Stimulated activated CD4-positive, alpha-beta T cell treated with anti-CD3 and anti-CD28 coated beads, Interleukin-15, amount 100 ng/mL, for 1 hour (primary cell): Measurements from ENCODE around the gene ARSG.

Experiments
- DNase-seq, 2 donors: peaks; one replicate each; pipeline ENCODE4 v3.0.0-alpha.2; 2020; ENCODE audit warnings: low read depth in 1 of 2, low spot score in 1 of 2

The ARSG gene

DNA sequence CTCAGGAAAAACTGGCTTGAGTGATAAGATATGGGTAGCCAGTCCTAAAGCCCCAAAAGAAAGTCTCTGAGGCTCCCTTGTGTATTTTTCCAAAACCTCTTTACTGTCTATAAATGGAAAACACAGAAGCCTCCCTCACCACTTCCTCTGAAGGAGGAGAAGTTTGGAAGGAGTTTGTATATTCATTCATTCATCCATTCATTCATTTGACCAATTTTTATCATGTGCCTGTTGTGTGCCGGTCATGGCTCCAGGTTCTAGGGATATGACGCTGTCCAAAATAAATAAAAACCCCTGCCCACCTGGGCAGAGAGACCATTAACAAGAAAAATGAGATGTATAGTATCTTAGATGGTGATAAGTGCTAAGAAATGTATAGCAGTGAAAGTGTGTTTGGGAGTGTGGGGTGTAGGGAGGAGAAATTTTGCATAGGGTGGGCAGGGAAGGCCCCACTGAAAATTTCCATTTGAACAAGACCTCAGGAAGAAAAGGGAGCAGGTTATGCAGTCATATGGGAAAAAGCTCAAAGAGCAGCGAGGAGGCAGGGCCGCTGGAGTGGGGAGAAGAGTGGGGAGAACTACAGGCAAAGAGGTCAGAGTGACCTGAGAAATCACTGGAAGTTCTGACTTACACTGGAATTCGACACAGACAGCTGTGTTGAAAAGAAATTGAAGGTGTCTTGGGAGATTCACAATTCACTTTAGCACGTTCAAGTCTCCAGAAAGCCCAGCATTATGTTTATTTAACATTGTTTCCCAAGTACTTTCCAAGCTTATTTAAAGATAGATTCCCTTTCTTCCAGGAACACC is 172.1 kb downstream of the ARSG start:
- no peak for DNase-seq

DNA sequence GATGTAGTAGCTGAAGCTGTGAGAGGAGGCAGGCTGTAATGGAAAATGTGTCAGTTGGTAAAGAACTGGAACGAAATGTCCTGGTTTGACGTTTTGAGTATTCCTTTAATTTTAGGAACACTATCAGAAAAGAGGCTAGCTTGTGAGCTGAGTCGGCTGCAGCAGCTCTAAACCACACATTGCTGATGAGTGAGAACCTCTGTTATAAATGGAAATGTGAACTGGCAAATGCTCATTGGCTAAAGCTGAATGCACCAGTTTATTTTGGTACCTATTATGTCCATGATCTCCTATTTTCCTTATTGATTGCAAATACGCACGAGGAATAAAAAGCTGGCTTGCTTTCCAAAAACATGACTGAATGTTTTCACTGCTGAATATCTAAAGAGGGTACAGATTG is 177.0 kb downstream of the ARSG start:
- DNase-seq: no peak

DNA sequence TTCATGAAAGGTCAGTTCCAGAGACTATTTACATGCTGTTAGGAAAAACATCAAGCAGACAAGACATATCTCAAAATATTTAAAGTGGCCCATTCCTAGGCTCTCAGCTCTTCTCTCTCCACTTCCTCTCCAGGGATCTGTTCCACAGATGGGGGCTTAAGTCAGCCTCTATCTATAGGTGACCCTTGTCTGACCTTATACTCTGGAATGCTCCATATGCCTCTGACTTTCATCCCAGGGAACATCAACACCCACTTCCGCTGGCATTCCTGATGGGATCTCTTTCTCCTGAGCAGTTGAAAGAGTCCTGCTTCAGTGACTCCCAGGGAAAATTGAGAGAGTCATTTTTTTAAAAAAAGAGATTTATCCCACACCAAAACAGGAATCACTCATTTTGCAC is 177.5 kb downstream of the ARSG start:
- no peak for DNase-seq
